ENCODE measurements around the gene PTPN4.
"Not testable (repeated sequence)": the region's sequence is repeated elsewhere in the genome, so short reads cannot be mapped to it uniquely, and the experiment has no call there.

PTPN4 gene

DNA sequence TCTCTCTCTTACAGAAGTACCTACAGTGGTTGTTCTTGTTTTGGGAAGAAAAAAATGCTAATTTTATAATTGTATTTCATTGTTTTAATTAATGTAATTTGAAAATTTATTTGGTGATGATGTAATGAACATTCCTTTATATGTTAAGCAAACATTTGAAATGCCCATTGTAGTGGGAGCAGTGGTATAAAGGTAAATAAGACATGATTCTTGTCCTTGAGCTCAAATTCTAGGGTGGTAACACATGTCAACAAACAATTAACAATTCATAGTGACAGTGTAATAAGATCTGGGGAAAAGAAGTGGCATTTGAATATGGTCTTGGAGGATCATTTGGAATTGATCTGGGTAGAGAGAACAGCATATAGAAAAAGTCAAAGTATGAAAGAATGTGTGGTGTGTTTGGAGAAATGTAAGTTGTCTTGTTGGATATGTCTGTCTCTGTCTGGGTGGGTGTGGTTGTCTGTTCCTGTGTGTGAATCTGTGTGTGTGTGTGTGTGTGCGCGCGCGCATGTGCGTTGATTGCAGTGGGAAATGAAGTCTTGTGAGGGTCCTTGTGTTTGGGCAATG lies 5.8 kb downstream of the PTPN4 start:
- DNase-seq = no peak

DNA sequence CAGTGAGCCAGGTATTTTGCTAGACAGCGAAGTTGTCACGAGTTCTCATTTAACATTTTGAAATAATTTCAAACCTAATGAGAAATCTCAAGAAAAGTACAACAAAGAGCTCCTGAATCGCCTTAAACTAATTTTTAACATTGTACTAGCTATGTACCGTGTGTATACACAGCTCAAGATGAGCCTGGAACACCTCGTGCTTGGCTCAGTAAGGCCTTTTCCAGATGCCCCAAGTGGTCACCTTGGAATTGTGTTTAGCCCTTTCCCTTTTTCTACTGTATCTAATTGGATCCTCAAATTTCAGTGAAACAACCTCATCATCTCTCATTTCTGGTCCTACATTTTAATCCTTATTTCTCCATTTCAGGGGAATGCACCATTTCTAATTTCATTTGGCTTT lies 7.2 kb downstream of the PTPN4 start:
- no peak for DNase-seq

DNA sequence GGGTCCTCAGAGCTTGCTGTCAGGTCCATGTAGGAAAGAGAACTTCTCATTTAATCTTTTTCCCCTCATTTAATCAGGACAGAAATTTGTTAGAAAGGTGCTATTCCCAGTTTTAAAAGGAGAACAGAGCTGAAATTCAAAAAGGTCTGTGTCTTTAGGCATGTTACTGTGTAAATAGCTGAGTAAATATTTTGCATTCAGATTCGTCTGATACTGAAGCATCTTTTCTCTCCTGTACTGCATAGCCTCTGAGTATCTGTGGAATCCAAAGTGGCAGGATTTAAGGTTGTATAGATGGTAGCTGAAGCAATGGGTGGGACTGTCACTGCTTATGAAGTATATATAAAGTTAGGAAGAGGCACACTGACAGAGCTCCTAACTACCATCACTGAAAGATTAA lies 9.0 kb downstream of the PTPN4 start:
- DNase-seq = no peak

DNA sequence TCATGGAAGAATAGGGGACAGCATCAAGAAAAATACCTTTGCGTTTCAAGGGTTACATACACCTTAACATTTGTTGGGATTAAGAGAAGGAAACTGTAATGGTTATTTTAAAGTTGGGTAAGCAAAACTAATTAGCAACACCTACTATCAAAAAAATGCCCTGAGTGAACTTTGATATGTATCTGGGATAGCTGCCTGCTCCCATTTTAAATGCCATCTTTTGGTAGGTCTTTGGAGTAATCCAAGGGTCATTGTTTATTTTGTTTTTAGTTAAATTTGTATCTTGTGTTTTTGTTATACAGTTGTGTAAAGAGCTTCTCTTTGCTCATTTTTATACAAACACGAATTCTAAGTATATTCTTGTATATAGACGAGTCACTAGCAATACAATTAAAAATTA lies 9.9 kb downstream of the PTPN4 start:
- DNase-seq = no peak

DNA sequence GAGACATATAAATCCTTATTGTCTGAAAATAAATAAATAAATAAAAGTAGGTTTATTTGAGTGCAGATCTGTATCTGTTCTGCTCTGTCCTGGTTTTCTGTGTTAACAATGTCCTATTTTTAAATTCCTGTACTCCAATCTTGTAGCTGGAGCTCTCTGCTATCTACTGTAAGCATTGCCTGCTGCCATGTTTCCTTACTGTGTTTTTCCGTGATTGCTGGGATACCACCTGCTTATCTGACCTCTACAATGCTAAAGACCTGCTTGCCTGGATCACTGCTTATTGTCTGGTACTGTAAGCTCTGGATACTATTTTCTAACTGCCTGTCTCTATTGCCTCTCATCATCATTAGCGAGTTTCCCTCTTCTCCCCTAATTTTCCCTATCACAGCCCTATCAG lies 11.6 kb downstream of the PTPN4 start:
- no peak for DNase-seq

DNA sequence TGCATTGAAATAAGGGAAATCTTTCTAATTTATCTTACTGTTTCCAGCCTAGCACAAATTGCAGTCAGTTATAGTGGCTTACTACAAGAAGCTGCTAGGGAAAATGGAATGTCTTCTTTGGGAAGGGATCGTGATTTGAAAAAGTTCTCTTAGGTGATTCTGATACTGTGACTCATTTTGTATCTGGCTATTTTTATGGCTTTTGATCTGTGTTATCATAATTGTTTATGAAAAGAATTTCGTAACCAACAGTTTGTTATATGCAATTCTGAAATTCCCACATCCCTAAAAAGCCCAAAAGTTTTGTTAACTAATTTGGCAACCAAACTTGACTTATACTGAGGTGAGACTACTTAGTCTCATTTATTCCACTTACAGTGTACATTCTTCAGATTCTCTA lies 12.4 kb downstream of the PTPN4 start:
- no peak for DNase-seq

DNA sequence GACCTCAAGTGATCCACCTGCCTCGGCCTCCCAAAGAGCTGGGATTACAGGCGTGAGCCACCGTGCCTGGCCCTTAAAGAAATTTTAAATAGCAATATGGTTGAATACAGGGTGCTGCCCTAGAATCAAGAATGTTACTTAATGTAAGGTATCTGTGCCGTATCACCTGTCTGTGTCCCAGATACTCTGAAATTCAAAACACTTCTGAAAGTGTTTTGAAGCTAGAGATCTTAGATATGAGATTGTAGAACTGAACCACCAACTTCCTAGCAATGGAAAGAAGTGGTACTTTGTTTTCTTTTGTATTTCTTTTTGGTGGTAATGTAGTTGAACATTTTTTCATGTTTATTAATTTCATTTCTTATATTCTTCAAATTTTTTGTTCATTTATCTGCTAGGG lies 13.0 kb downstream of the PTPN4 start:
- no peak for DNase-seq

DNA sequence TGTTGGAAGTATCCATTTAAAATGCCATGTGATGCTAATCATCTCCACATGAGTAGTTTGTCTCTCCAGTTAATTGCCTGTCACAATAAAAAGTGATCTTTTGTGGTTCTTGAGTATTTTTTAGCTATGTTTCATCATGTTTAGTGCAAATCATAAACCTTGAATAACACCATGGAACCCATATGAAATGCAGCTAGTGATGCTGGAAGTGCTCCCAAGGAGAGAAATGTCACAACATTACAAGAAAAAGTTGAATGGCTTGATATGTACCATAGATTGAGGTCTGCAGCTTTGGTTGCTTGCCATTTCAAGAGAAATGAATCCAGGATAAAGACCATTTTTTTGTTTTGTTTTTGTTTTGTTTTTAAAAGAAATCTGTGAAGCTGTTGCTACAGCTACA lies 14.3 kb downstream of the PTPN4 start:
- no peak for DNase-seq

DNA sequence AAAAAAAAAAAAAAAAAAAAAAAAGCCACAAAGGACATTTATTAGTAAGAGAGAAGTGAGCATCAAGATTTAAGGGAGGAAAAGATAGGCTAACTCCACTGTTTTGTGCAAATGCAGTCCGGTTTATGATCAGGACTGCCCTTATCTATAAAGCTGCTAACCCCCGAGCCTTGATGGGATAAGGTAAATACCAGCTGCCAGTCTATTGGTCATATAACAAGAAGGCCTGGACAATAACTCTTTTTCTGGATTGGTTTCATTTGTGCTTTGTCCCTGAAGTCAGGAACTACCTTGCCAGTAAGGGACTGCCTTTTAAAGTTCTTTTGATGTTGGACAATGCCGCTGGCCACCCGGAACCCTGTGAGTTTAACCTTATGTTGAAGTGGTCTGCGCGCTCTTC lies 15.4 kb downstream of the PTPN4 start:
- no peak for DNase-seq

DNA sequence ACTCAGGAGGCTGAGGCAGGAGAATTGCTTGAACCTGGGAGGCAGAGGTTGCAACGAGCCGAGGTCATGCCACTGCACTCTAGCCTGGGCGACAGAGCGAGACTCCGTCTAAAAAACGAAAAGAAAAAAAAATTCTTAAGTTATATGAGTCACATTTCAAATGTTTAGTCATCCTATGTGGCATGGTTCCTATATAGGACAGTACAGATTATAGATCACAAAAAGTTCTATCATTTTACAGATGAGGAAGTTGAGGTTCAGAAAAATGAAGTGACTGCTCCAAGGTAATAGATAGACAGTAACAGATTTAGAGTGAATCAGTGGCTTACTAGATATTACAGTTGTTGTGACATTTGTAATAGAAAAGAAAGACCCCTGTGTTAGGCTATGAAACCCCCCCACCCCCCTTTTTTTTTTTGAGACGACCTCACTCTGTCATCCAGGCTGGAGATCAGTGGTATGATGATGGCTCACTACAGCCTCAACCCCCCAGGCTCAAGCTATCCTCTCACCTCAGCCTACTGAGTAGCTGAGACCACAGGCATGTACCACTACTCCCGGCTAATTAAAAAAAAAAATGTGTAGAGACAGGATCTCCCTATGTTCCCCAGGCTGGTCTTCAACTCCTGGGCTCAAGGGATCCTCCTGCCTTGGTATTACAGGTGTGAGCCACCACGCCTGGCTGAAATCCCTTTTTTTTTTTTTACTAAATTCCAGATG lies 22.7 kb downstream of the PTPN4 start:
- DNase-seq = no peak

DNA sequence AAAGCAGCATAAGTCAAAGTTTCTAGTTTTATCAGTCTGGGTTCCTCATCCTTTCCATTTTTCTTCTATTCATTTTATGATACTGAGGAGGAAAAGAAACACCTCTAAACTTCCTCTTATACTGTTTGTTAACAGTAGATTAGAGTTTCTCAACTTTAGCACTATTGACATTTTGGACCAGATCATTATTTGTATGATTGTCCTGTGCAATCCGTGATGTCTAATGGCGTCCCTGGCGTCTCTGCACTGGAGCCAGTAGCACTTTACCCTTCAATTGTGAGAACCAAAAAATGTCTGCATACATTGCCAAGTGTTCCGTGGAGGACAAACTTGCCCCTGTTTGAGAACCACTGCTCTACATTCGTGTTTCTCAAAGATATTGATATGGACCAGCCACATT lies 25.2 kb downstream of the PTPN4 start:
- no peak for DNase-seq

DNA sequence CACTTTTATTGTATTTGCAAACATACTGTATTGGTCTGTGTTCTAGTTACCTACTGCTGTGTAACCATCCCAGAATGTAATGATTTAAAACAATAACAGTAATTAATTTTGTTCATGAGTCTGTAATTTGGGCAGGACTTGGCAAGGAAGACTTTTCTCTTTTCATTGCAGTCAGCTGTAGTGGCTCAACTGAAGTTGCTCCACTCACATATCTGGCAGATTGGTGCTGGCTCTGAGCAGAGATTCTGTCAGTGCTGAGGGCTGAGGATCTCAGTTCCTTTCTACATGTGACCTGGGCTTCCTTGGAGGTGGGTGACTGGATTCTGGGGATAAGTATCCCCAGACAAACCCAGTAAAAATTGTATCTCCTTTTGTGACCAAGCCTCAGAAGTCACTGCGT lies 26.6 kb downstream of the PTPN4 start:
- no peak for DNase-seq

DNA sequence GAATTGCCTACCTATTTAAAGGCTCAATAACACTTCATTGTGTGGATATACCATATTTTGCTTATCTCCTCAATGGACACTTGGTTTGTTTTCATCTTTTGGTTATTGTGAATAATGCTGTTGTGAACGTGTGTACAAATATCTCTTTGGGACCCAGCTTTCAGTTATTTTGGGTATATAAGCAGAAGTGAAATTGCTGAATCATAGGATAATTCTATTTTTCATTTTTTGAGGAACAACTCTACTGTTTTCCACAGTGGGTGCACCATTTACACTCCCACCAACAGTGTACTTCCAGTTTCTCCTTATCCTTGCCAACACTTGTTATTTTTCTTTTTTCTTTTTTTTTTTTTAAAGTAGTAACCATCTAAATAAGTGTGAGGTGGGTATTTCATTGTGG lies 29.0 kb downstream of the PTPN4 start:
- DNase-seq = no peak

DNA sequence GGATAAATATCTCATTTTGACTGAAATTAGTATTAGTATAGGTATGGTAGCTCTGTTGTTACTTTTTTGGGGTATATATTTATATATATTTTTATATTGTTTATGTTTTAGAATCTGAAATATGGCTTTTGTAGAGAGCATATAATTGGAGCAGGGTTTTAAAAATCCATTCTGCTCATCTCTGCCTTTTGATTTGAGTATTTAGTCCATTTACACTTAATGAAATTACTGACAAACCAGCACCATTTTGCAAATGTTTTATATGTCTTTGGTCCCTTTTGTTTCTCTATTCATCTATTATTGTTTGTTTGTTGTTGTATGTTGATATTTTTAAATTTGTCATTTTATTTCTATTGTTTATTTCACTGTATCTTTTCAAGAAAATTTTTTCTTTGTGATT lies 30.7 kb downstream of the PTPN4 start:
- DNase-seq = no peak

DNA sequence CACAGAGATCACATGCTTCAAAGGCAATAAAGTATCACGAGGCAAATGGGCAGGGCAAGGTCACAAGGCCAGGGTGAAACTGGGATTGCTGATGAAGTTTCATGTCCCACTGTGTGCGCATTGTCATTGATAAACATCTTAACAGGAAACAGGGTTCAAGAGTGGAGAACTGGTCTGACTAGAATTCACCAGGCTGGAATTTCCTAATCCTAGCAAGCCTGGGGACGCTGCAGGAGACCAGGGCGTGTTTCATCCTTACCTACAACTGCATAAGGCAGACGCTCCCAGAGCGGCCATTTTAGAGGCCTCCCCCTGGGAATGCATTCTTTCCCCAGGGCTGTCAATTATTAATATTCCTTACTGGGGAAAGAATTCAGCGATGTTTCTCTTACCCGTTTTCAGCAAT lies 33.2 kb downstream of the PTPN4 start:
- DNase-seq = no peak

DNA sequence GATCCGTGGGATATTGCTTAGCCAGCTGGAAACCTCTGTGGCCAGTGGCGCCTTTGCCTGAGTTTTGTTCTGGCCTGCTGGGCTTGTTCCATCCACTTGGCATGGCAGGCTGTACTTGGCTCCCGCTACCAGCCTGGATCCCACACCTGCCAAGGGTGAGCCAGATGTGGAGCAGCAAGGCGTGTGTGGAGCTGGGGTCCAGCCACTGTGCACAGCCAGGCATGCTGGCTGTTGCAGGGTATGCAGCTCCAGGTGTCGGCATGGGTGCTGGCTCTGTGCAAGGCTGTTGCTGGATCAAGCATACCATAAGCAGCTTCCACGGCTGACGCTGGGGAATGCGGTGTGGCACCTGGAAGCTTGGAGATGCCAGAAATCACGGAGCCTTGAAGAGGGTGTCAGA lies 34.5 kb downstream of the PTPN4 start:
- DNase-seq = no peak

DNA sequence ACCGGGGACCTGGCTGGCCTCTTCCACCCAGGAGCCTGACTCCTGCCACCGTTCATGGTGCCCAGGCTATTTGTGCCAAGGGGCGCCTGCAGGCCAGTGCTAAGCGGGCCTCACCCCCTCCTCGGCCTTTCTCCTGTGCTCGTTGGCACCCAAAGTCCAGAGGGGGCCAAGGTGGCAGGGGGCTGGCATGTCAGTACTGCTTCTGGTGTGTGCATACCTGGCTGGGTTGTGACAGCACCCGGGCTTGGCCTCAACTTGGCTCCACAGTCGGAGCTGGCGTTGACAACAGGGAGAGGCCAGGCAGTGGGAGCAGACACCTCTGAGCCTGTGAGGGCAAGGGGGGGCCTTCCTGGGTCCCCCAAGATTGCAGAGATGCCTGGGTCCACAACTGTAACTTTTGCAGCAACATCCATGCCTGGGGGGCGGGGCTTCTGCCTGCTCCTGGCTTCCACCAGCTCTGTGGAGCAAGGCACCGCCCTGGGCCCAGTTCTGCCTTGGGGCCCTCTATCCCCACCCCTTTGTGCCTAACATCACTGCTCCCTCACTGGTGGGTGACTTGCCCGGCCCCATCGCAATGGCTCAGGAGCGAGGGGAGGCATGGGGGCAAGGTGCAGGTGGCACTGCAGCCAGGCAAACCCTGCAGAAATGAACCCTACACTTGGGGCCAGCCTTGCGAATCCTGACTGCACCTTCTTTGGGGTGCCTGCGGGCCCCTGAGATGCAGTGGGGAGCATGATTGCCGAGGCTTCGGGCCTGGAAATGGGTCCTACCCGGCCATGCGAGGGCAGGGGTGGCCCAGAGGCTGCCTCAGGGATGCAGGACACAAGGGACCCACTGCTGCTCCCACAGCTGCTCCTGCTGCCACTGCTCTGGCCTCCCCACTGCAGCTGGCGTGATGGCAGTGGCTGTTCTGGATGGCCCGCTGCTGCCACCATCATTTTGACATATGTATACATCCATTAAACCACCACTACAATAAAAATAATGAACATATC lies 35.9 kb downstream of the PTPN4 start:
- DNase-seq = no peak

DNA sequence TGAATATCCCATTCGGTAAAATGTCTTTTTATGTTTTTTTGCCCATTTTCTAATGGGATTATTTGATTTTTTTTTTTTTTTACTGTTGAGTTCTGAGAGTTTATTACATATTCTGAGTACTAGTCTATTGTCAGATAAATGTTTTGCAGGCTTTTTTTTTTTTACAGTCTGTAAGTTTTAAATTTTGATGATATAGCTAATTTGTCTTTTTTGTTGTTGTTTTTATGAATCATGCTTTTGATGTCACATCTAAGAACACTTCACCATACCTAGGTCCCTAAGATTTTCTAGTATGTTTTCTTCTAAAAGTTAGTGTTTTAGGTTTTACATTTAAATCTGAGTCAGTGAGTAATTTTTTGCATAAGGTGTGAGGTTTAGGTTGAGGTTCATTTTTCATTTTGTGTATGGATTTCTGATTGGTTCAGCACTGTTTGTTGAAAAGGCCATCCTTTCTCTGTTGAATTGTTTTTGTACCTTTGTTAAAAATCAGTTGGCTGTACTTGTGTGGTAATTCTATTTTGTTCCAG lies 40.7 kb downstream of the PTPN4 start:
- DNase-seq = no peak

DNA sequence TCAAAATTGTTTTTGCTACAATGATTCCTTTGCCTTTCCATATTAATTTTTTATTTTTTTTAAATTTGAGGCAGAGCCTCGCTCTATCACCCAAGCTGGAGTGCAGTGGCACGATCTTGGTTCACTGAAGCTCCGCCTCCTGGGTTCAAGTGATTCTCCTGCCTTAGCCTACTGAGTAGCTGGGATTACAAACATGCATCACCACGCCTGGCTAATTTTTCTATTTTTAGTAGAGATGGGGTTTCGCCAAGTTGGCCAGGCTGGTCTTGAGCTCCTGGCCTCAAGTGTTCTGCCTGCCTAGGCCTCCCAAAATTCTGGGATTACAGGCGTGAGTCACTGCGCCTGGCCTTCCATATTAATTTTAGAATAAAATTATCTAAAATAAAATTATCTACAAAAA lies 41.3 kb downstream of the PTPN4 start:
- DNase-seq = no peak

DNA sequence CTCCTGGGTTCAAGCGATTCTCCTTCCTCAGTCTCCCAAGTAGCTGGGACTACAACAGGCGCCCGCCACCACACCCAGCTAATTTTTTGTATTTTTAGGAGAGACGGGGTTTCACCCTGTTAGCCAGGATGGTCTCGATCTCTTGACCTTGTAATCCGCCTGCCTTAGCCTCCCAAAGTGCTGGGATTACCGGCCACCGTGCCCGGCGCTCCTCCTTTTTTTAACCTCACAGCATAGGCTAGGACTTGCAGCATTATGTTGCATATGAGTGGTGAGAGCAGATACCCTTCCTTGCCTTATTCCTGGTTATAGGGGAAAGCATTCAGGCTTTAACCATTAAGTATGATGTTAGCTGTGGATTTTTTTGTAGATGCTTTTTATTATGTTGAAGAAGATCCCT lies 42.3 kb downstream of the PTPN4 start:
- not testable (repeated sequence) for DNase-seq

DNA sequence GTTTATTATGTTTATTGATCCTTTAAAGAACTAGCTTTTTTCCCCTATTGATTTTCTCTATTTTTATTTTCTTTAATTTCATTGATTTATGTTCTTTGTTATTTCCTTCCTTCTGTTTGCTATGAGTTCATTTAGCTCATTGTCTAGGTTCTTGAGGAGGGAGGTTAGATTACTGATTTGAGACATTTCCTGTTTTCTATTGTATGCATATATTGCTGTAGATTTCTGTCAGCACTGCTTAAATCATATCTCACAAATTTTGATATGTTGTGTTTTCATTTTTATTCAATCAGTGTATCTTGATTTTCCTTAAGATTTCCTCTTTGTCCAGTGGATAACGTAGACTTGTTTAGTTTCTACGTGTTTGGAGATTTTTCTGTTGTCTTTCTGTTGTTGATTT lies 43.4 kb downstream of the PTPN4 start:
- no peak for DNase-seq

DNA sequence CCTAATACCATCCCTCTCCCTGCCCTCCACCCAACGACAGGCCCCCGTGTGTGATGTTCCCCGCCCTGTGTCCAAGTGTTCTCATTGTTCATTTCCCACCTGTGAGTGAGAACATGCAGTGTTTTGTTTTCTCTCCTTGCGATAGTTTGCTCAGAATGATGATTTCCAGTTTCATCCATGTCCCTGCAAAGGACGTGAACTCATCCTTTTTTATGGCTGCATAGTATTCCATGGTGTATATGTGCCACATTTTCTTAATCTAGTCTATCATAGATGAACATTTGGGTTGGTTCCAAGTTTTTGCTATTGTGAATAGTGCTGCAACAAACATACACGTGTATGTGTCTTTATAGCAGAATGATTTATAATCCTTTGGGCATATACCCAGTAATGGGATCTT lies 44.7 kb downstream of the PTPN4 start:
- not testable (repeated sequence) for DNase-seq

DNA sequence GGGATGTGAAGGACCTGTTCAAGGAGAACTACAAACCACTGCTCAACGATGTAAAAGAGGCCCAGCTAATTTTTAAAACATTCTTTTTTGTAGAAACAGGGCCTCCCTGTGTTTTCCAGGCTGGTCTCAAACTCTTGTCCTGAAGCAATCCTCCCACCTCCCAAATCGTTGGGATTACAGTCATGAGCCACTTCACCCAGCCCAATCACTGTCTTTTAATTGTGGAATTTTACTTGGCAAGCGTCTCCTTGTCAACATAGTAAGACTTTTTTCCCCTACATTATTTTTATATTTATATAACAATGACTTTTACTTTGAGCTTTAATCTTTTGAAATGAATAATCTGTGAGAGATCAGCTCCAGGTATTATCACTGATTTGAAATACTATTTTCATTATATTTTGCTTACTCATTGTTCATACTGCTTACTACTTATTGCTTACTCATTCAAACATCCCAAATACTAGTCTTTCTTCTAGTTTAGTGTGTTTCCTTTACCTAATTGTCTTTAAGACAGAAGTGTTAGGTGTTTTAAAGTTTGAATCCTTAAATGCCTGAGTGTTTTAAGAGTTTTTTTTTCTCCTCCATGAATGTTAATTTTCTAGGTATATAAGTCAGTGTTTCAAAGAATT lies 48.9 kb downstream of the PTPN4 start:
- no peak for DNase-seq
